HK-2 (cell line): ENCODE measurements around the gene TNFRSF4.
"Not testable (repeated sequence)": the region's sequence is repeated elsewhere in the genome, so short reads cannot be mapped to it uniquely, and the experiment has no call there.

Source experiments
- DNase-seq: peaks from one replicate; pipeline ENCODE4 v3.0.0-alpha.2; 2018; ENCODE audit not compliant: unreplicated experiment

The TNFRSF4 gene

DNA sequence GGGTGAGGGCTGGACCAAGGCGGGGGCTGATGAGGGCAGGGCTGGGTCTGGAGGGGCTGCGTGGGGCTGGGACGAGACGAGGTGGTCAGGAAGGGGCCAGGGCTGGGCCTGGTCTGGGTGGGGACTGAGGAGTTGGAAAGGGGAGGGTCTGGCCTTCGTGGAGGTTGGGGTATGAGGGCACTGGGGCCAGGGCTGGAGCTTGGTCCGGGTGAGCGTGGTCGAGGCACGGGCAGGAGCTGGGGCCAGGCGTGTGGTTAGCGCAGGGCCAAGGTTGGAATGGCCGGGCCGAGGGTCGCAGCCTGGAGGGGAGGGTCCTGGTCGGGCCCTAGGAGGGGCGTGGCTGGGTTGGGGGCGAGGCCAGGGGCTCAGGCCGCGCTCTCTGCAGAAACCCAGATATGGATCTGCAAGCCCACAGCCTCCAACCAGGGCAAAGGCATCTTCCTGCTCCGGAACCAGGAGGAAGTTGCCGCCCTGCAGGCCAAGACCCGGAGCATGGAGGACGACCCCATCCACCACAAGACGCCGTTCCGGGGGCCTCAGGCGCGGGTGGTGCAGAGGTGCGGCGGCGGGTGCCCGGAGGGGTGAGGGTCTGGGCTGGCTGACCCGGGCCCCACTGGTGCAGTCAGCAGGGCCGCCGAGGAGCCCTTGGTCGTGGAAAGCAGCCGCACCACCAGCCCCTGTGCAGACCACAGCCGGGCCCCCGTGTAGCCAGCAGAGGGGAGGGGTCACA is 31.3 kb downstream of the TNFRSF4 start:
- DNase-seq: peak; percentile 0

DNA sequence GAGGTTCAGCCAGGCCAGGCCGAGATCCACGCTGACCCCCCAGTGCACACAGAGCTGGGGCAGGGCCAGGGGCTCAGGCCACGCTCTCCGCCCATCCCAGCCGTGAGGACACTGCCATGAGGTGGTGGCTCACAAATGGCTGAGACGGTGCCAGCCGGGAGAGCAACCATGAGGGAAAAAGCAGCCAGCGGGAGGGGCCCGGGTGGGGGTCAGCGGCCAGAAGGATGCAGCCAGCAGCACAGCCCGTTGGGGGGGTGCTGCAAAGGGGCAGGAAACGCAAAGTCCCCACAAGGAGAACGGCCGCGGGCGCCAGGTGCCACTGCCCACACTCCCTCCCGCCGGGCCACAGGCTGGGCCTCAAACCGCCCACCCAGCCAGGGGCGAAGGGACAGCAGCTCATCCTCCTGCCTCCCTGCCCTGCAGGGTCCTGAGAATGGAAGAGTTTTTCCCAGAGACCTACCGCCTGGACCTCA is 32.0 kb downstream of the TNFRSF4 start:
- peak; percentile 5 for DNase-seq

DNA sequence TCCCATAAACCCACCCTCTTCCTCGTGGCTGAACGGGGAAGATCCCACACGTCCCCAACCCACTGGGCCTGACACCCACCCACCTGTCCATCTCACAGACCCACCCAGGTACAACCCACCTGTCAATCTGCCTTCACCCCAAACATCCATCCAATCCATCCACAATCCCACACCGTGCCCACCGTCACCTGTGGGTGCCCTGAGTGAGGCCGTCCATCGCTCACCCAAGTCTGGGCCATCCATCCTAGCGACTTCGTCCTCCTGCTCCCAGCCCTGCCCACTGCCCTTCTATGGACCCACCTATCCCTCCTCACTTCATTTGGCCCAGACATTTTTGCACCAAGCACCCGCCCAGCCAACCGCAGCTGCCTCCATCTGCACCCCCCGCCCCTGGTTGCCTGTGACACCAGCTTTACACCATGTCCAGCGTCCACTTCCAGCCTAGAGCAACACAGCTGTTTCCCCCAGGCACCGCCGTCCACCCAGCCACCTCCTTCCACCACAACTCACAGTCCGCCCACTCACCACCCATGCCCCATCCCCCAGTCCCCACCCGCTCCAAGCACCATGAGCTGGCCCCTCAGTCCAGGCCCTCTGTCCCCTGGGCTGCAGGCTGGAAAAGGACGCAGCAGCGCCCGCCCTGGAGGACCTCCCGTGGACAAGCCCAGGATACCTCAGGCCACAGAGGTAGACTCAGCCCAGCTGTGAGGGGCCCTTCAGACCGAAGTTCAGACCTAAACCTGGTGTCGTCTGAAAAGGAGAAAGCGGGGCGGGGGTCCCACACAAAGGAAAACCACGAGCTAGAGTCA is 32.6 kb downstream of the TNFRSF4 start:
- no peak for DNase-seq

DNA sequence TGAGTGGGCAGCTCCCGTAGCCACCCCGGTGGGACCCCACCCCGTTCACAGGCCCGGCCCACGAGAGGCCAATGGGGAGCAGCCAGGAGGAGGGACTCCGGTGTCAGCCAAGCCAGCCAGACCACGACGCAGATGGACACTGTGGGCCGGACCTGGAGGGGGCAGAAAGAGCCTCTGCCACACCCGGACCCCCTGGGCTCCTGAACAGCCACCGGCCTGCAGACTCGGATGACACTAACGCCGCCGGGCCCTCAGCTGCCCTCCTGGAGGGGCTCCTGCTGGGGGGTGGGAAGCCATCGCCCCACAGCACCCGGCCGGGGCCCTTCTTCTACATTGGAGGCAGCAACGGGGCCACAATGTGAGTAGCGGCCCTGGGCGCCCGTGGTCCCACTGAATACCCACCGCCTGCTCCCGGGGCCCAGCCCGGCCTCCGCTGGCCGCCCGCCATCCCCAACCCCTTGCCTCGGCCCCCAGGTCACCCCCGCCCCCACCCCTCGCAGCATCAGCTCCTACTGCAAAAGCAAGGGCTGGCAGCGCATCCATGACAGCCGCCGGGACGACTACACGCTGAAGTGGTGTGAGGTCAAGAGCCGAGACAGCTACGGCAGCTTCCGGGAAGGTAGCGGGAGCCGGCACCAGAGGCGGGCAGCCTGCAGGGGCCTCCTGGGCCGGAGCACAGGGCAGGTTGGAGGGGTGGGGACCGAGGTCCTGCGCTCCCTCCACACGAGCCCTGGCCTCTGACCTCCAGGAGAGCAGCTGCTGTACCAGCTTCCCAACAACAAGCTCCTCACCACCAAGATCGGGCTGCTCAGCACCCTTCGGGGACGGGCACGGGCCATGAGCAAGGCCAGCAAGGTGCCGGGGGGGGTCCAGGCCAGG is 33.7 kb downstream of the TNFRSF4 start:
- DNase-seq: peak; percentile 1

DNA sequence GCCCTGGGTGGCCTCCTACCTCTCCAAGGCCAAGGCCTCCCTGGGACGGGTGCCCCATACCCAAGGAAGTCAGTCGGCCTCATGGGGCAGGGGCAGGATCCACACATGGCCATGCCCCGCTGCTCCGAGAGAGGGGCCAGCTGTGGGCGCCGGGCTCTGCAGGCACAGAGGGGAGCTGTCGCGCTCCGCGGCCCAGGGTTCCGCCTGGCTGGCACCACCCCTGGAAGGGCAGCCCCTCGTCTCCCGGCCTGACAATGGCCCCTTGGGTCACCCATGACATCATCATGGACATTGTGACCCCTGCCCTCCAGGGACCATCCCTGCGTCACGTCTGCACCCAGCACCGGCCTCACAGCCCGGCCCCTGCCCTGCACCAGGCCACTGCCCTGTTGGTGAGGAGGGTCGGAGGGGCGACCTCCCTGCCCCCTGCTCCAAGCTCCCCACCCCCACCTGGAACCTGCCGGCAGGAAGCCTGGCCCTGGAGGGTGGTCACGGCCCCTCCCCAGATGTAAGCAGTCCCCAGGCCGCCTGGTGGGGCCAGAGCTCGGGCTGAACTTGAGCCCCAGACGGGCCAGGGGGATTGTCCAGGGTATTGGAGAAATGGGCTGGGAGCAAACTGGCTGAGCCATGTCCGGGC is 34.5 kb downstream of the TNFRSF4 start:
- peak; percentile 10 for DNase-seq

DNA sequence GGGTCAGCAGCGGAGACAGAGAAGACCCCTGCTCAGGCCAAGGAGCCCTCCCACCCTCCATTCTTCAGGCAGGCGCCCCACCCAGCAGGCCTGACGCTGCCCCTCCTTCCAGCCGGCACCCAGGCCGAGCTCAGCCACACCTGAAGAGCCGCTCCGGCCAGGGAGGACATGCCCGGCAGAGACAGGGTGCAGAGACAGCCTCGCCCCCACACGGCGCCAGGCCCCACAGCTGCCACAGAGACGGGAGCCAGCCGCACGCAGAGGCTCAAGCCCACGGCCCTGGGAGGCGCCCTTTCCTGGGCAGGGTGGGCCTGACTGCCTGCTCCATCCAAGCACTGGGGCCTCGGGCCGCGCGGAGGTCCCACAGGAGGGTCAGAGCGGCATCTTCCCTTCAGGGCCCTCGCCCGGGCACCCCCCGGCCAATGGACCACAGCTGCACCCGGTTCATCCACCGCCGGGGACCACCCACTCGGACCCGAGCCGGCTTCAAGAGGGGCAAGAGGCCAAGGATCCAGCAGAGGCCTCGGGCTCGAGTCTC is 35.1 kb downstream of the TNFRSF4 start:
- DNase-seq: no peak

DNA sequence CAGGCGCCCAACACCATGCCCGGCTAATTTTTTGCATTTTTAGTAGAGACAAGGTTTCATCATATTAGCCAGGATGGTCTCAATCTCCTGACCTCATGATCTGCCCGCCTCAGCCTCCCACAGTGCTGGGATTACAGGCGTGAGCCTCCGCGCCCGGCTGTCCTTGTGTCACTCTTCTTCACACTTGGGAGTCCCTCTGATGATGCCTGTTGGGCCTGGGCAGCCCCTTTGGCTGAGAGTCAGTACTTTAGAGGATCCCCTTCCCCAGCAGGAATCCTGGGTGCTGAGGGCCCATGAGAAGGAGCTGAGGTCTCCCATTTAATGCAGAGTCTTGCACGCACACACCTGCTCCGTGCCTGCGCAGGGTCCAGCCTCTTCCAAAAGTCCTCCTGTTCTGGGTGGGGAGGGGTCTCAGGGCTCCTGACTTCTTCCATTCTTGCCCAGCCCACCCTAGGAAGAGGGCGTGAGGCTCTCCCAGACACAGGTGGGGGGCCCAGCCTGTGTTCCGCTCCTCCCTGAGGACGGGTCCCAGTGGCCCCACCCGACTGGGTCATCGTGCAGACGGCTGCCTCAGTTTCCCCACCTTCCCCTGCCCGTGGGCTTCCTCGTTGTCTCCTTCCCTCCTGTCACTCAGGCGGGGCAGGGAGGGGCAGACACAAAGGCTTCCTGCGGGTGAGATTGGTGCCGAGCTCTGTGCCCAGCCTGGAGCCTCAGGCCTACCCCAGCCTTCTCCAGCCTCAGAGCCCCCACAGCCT is 36.3 kb downstream of the TNFRSF4 start:
- DNase-seq: no peak

DNA sequence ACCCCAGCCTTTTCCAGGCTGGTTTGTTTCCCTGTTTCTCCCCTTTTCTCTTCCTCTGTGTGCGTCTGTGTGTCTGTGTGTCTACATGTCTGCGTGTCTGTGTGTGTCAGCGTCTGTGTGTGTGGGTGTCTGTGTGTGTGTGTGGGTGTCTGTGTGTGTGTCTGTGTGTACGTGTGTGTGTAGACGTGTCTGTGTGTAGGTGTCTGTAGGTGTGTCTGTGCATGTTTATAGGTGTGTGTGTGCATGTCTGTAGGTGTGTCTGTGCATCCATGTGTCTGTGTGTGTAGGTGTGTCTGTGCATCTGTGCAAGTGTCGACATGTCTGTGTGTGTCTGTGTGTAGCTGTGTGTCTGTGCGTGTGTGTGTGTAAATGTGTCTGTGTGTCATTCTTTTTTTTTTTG is 37.0 kb downstream of the TNFRSF4 start:
- DNase-seq: no peak

DNA sequence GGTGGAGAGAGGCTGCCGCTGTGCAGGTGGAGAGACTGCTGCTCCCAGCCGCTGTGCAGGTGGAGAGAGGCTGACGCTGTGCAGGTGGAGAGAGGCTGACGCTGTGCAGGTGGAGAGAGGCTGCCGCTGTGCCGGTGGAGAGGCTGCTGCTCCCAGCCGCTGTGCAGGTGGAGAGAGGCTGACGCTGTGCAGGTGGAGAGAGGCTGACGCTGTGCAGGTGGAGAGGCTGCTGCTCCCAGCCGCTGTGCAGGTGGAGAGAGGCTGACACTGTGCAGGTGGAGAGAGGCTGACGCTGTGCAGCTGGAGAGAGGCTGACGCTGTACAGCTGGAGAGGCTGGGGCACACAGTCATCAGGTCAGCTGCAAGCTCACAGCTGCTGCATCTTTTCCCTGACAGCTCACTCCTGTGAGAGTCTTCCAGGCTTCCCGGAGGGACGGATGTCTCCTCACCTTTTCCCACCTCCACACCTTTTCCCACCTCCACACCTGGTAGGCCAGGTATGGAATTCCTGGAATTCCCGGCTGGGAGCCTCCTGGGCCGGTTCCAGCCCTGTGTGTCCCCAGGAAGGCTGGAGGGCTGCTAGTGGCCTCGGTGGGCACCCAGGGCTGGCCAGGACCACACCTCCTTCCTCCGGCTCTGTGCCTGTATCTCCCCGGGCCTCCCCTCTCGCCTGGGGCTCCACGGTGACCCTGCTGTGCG is 37.7 kb downstream of the TNFRSF4 start:
- DNase-seq: not testable (repeated sequence)

DNA sequence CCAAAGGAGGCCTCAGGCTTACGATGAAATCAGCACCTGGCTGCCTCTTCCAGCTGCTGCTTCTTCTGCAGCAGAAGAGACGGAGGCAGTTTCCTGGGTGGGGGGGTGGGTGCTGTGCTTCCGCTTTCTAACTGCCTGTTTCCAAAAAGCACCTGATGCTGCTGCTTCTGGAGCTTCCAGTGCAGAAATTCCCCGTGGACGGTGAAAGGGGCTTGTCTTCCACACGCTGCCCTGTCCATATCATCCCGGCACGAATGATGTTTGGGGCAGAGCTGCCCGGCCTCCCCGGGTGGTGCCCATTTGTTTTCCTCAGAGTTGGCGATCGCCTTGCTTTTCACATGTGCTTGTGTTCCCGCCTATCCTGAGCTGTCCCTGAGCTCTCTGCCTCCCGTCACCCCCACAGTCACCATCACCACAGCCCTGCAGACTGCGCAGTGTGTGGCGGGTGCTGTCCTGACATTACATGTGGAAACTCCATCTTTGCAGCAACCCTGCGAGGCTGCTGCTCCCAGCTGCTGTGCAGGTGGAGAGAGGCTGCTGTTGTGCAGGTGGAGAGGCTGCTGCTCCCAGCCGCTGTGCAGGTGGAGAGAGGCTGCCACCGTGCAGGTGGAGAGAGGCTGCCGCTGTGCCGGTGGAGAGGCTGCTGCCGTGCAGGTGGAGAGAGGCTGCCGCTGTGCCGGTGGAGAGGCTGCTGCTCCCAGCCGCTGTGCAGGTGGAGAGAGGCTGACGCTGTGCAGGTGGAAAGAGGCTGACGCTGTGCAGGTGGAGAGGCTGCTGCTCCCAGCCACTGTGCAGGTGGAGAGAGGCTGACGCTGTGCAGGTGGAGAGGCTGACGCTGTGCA is 38.5 kb downstream of the TNFRSF4 start:
- no peak for DNase-seq

DNA sequence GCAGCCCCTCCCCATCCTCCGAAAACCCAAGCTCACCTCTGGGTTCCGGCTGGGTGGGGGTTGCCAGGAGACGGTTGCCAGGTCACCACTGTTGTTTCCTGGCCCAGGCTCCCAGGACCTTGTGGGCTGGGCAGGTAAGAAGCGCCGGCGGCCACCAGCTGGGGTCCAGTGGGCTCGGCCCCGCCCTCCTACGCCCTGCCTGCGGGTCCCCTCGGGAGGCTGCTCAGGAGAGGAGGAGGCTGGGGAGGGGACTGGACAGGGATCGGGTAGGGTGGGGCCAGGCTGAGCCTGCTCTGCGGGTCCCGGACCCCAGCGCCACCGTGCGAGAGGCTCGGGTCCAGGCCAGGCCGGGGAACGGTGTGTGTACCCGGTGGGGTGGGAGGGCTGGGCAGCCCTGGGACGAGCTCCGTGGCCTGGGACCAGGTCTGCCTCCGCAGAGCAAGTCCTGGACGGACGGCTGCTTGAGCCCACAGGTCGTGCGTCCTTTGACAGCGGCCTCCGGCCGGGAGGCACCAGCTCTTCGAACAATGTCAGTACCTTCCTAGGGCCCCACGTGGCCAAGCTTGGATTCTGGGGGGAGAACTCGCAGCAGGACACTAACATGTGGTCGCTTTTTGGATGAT is 40.0 kb downstream of the TNFRSF4 start, which contains the start of gene TTLL10:
TTLL10 (plus strand) TSS at position 88 of the 623 bp plus-strand sequence. CDS start 5,336 bp downstream, outside the sequence.
- DNase-seq: no peak

DNA sequence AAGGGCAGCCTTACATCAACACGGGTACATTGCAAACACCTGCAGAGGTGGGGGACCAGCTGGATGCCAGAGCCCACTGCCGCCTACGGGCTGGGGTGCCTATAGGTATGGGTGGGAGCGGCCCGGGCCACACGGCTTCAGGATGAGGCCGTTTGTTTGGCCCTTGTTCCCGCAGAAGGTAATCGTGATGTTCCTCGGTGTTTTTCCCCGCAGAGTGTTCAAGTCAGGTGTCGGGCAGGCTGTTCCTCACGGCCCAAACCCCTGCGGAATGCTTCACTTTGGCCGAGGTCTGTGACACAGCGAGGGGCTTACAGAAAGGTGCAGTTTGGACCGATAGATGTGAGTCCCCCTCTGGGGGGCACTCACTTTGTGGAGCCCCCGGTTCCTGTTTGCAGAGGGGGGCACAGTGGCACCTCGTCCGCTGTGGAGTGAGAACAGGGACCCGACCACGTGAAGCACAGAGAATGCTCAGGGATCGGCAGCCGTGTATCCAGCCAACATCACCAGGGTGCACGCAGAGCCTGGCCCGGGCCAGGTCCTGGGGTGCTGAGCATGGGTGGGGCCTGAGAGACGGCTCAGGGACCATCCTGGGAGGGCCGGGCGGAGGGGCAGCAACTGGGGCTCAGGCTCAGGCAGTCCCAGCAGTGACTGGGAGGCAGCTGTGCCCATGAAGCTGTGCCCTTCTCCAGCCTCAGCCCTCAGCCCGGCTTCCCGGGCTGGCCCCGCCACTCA is 40.7 kb downstream of the TNFRSF4 start:
- no peak for DNase-seq

DNA sequence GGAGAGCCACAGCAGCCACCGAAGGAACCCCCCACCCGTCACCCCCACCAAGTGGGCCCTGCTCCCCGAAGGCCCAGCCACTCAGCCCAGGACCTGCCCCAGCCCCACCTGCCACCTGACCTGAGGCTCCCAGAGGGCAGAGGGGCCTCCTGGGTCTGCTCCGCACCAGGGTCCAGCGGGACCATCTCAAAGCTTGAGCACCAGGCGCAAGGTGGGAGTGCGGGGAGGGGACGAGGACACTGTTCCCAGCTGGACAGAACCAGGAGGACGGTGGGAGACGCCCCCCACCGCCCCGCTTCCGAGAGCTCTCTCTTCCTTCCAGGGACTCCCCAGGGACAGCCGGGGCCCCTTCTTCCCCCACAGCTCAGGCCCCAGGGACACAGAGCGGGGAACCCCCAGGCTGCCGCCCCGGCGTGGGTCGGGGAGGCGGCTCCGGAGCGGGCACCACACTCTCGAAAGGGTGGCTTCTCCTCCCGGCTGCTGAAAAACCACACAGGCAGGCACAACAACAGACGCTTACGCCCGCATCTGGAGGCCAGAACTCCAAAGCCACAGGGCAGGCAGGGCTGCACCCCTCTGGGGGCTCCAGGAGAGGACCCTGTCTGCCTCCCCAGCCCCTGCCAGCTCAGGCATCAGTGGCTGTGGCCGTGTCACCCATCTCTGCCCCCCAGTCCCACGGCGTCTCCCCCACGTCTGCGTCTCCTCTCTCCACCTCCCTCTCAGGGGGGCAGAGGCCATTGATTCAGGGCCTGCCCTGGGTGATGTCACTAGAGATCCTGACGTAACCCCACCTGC is 42.2 kb downstream of the TNFRSF4 start:
- no peak for DNase-seq

DNA sequence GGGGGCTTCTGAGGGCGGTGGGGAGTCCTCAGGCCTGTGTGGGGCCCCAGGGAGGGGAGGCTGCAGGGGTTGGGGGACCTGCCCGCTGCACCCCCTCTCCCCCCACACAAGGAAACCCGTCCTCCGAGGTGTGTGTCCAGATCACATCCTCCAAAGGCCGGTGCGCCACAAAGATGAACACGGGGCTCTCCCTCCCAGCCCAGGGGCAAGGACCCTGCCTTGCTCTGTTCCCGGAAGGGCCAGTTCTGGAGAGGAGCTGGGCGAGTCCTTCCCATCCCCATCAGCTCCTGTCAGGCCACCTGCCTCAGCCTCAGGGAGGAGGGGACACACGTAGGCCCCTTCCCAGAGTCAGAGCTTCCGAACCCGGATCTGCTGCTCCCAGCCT is 42.8 kb downstream of the TNFRSF4 start:
- DNase-seq: no peak

DNA sequence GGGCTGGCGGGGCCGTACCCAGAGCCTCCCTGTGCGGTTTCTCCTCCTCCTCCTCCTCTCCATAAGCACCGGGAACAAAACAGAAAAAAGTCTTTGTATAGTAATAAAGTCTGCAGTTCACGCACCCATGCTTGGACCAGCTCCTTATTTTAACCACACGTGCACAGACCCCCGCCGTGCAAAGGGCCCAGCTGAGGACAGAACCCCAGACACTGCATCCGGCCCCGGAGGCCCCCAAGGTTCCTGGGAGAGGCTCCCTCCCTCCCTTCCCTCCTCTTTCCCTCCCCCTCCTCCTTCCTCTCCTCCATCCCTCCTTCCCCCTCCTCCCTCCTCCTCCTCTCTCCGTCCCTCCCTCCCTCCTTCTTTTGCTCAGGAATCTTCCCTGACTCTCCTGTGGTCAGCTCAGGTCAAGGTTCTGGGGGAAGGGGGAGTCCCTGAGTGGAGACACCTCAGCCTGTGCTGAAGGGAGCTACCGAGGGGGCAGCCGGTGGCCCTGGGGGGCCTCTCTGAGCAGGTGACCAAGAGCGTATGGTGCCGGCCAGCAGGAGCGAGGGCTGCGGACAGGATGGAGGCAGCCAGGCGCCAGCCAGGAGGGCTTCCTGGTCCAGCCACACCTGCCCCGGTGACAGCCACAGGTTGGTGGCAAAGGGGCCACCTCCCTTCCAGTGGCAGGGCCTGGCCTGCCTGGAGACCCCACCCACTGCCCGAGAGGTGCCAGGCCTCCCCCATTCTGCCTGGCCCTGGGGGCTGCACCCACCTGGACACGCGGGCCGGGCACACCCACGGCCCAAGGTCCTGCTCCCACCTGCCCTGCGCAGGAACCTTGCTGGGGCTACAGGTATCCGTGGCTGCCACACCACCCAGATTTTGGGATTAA is 43.5 kb downstream of the TNFRSF4 start:
- peak; percentile 54 for DNase-seq
